H1 (cell line): ENCODE results near the gene SPDYE2. TPM values are rescaled to one million over a fixed set of nuclear protein-coding genes. Genes with fewer than 3 reads are reported as not detected.
"Not testable (repeated sequence)": the region's sequence is repeated elsewhere in the genome, so short reads cannot be mapped to it uniquely, and the experiment has no call there.

Source experiments
- CTCF ChIA-PET: fragments of 300-600 bp; sonication (Branson Sonifier 250); formaldehyde crosslinking; loops from one replicate; lab custom pipeline; 2021; ENCODE audit not compliant: partially characterized antibody; lab: Charles Lee
- POLR2A ChIA-PET: fragments of 300-600 bp; sonication (Branson Sonifier 250); formaldehyde crosslinking; loops from one replicate; lab custom pipeline; 2021; ENCODE audit warnings: inconsistent platforms; ENCODE audit not compliant: partially characterized antibody; lab: Charles Lee
- DNase-seq, 2 experiments: peaks; one replicate each; pipeline versions ENCODE4 v3.0.0 to v3.0.0-alpha.2; 2010 to 2022; ENCODE audit warnings: low spot score in 2 of 2, low read depth in 1 of 2, mixed read lengths in 1 of 2
- FAIRE-seq: peaks from 2 replicates; lab custom pipeline; 2011; peaks lifted over from hg19 to GRCh38; lab: Jason Lieb, UNC
- H2AFZ ChIP-seq: 2 replicates; pipeline ENCODE4 v1.8.1; 2012; ENCODE audit warnings: low read length, inconsistent platforms
- H2AK5ac ChIP-seq: 2 replicates; pipeline ENCODE4 v1.6.1; 2013; ENCODE audit warnings: low read depth, low read length
- H2BK120ac ChIP-seq: replicated peaks from 2 replicates; pipeline ENCODE3; 2013; ENCODE audit warnings: low read depth, low read length, inconsistent platforms
- H2BK12ac ChIP-seq: 2 replicates; pipeline ENCODE4 v1.6.1; 2013; ENCODE audit warnings: low read depth, low read length
- H2BK15ac ChIP-seq: 2 replicates; pipeline ENCODE4 v1.6.1; 2013; ENCODE audit warnings: low read length
- H2BK20ac ChIP-seq: 2 replicates; pipeline ENCODE4 v1.6.1; 2013; ENCODE audit warnings: low read length
- H2BK5ac ChIP-seq: 2 replicates; pipeline ENCODE4 v1.6.1; 2013; ENCODE audit warnings: low read depth, low read length
- H3K14ac ChIP-seq: 2 replicates; pipeline ENCODE4 v1.6.1; 2013; ENCODE audit warnings: inconsistent platforms; ENCODE audit not compliant: insufficient read length
- H3K18ac ChIP-seq: 2 replicates; pipeline ENCODE4 v1.6.1; 2013; ENCODE audit warnings: low read length; ENCODE audit errors: extremely low read depth
- H3K23ac ChIP-seq: 2 replicates; pipeline ENCODE4 v1.6.1; 2013; ENCODE audit warnings: inconsistent platforms; ENCODE audit not compliant: insufficient read length
- H3K23me2 ChIP-seq: 2 replicates; pipeline ENCODE4 v1.6.1; 2013; ENCODE audit warnings: low read depth, low read length
- H3K27ac ChIP-seq: 2 replicates; pipeline ENCODE4 v1.6.1; 2011; ENCODE audit warnings: low read depth, low read length, inconsistent platforms
- H3K27me3 ChIP-seq, 4 experiments: replicated peaks in 1 of 4; 1 replicate in 1 of 4; 2 replicates in 3 of 4; pipeline versions ENCODE4 v1.6.1 to v1.8.1; 2011 to 2013; ENCODE audit warnings: low read length in 3 of 4, mild to moderate bottlenecking in 3 of 4, inconsistent platforms in 2 of 4, mixed read lengths in 2 of 4, moderate library complexity in 1 of 4; ENCODE audit not compliant: control insufficient read depth in 3 of 4, insufficient read depth in 3 of 4; ENCODE audit errors: extremely low read depth in 1 of 4
- H3K36me3 ChIP-seq, 4 experiments: 2 replicates each; pipeline versions ENCODE4 v1.6.1 to v1.8.1; 2011 to 2013; ENCODE audit warnings: mild to moderate bottlenecking in 4 of 4, low read length in 3 of 4, moderate library complexity in 2 of 4, control low read depth in 1 of 4, inconsistent platforms in 1 of 4; ENCODE audit not compliant: insufficient read depth in 4 of 4, control insufficient read depth in 2 of 4
- H3K4ac ChIP-seq: replicated peaks from 2 replicates; pipeline ENCODE3; 2013; ENCODE audit warnings: low read length, low read depth, mixed read lengths, inconsistent platforms; ENCODE audit not compliant: insufficient read length
- H3K4me1 ChIP-seq, 4 experiments: replicated peaks in 1 of 4; 1 replicate in 1 of 4; 2 replicates in 3 of 4; pipeline versions ENCODE4 v1.6.1 to v1.8.1; 2011 to 2013; ENCODE audit warnings: low read length in 3 of 4, inconsistent platforms in 2 of 4, mixed read lengths in 1 of 4; ENCODE audit not compliant: insufficient read depth in 4 of 4, control insufficient read depth in 3 of 4
- H3K4me2 ChIP-seq, 2 experiments: 2 replicates each; pipeline versions ENCODE4 v1.6.1 to v1.8.1; 2011 to 2013; ENCODE audit warnings: low read depth in 2 of 2, low read length in 2 of 2, control low read depth in 1 of 2, inconsistent platforms in 1 of 2, mild to moderate bottlenecking in 1 of 2; ENCODE audit not compliant: insufficient read depth in 1 of 2
- H3K4me3 ChIP-seq, 4 experiments: fragments of 200-600, 300-600 bp in 1 of 4; sonication (generic), shearing (Covaris generic), sonication (Bioruptor Twin) in 1 of 4; 2 replicates each; pipeline versions ENCODE4 v1.5.1 to v1.8.1; 2011 to 2016; ENCODE audit warnings: low read length in 4 of 4, low read depth in 3 of 4, control low read depth in 2 of 4, inconsistent platforms in 2 of 4, mild to moderate bottlenecking in 2 of 4, mixed read lengths in 1 of 4, moderate library complexity in 1 of 4; ENCODE audit not compliant: insufficient read depth in 2 of 4; ENCODE audit errors: extremely low read depth in 1 of 4
- H3K56ac ChIP-seq: replicated peaks from 2 replicates; pipeline ENCODE3; 2013; ENCODE audit warnings: low read depth, mild to moderate bottlenecking, mixed read lengths, low read length, inconsistent platforms; ENCODE audit not compliant: insufficient read length
- H3K79me1 ChIP-seq: 2 replicates; pipeline ENCODE4 v1.6.1; 2013; ENCODE audit warnings: low read depth, low read length, control low read depth
- H3K79me2 ChIP-seq, 2 experiments: 2 replicates each; pipeline versions ENCODE4 v1.6.1 to v1.8.1; 2012 to 2013; ENCODE audit warnings: low read length in 2 of 2, mild to moderate bottlenecking in 2 of 2, inconsistent platforms in 1 of 2; ENCODE audit not compliant: insufficient read depth in 2 of 2, control insufficient read depth in 1 of 2
- H3K9ac ChIP-seq, 4 experiments: replicated peaks in 1 of 4; 1 replicate in 1 of 4; 2 replicates in 3 of 4; pipeline versions ENCODE4 v1.6.1 to v1.8.1; 2011 to 2013; ENCODE audit warnings: low read depth in 3 of 4, low read length in 3 of 4, control low read depth in 2 of 4, mild to moderate bottlenecking in 2 of 4, moderate library complexity in 2 of 4, inconsistent platforms in 1 of 4; ENCODE audit errors: extremely low read depth in 1 of 4
- H3K9me3 ChIP-seq, 2 experiments: 2 replicates each; pipeline versions ENCODE4 v1.6.1 to v1.8.1; 2012 to 2013; ENCODE audit warnings: mild to moderate bottlenecking in 2 of 2, moderate library complexity in 2 of 2, control low read depth in 1 of 2, inconsistent platforms in 1 of 2, low read depth in 1 of 2, low read length in 1 of 2, mixed read lengths in 1 of 2; ENCODE audit not compliant: insufficient read depth in 2 of 2
- H4K20me1 ChIP-seq, 2 experiments: replicated peaks in 1 of 2; 2 replicates each; pipeline versions ENCODE3 to v1.8.1; 2011 to 2013; ENCODE audit warnings: inconsistent platforms in 2 of 2, low read length in 2 of 2, mild to moderate bottlenecking in 1 of 2; ENCODE audit not compliant: insufficient read depth in 2 of 2, control insufficient read depth in 1 of 2
- H4K5ac ChIP-seq: 2 replicates; pipeline ENCODE4 v1.6.1; 2013; ENCODE audit warnings: low read length, low read depth, mixed read lengths, inconsistent platforms; ENCODE audit not compliant: insufficient read length
- H4K8ac ChIP-seq: 2 replicates; pipeline ENCODE4 v1.8.0; 2013; ENCODE audit warnings: mild to moderate bottlenecking, moderate library complexity, low read length, inconsistent platforms; ENCODE audit not compliant: insufficient read depth; ENCODE audit errors: extremely low read depth
- H4K91ac ChIP-seq: replicated peaks from 2 replicates; pipeline ENCODE3; 2013; ENCODE audit warnings: low read length, mixed read lengths, inconsistent platforms; ENCODE audit not compliant: insufficient read length
- WGBS, 2 experiments: shearing (Covaris generic) in 1 of 2; methylation state at CpG; one replicate each; pipeline versions ENCODE4 v1.1.6 to v1.1.7; 2013 to 2015; ENCODE audit warnings: low lambda C conversion rate in 2 of 2, mixed read lengths in 2 of 2, inconsistent platforms in 1 of 2, low coverage in 1 of 2, missing lambda C conversion rate in 1 of 2; ENCODE audit not compliant: insufficient replicate concordance in 2 of 2, insufficient coverage in 1 of 2, insufficient read length in 1 of 2; ENCODE audit errors: extremely low coverage in 1 of 2, missing lambda C conversion rate in 1 of 2; 5-methylcytosine and 5-hydroxymethylcytosine counted together
- polyA plus RNA-seq, 7 experiments: library from polyadenylated mRNA; depleted of rRNA in 3 of 7; stranded (reverse) in 5 of 7; unstranded in 2 of 7; fragments of >200 nt in 5 of 7; fragments of 200-250 nt in 2 of 7; gene quantifications; 1 replicate in 5 of 7; 2 replicates in 1 of 7; 4 replicates in 1 of 7; pipeline versions ENCODE4 v1.2.1 to v1.2.3, GENCODE V29; 2011 to 2013; ENCODE audit warnings: missing spikeins in 2 of 7, mixed read lengths in 2 of 7
- total RNA-seq: library from RNA; stranded (reverse); fragmentation: NEBNext Ultra II Directional; extraction: Animal tissue kit (Norgen Biotek cat#: 25700); gene quantifications from 2 replicates; pipeline ENCODE4 v1.2.1, GENCODE V29; 2021

The SPDYE2 gene
- total and polyA plus RNA-seq, 2 of the 8 experiments (the other 6 are each of a cell fraction or from before 2014, with no cell fraction given): not detected

DNA sequence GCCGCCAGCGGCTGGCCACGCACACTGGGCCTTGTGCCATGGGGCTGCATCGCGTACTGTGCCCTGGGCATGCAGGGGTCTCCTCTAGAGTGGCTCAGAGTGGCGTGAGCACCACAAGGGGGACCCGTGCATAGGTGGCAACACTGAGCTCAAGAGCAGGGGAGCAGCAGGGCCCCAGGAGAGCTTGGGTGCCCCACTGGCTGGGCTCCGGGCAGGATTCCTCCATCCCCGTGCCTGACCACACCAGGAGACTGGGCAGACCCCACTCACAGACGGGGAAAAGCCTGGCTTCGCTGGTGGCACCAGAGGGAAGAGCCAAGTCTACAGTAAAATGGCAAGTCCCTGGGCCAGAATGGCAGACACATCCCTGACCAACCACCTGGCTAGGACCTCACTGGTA is 17.6 kb downstream of the SPDYE2 start:
- H3K56ac ChIP-seq, H2AK5ac ChIP-seq, H2AFZ ChIP-seq, DNase-seq, H3K4ac ChIP-seq, H3K27me3 ChIP-seq, H2BK5ac ChIP-seq, H2BK120ac ChIP-seq, H3K79me2 ChIP-seq, H2BK12ac ChIP-seq, H4K20me1 ChIP-seq, H4K5ac ChIP-seq, H4K91ac ChIP-seq, FAIRE-seq, H3K9me3 ChIP-seq, H3K23ac ChIP-seq, H3K4me1 ChIP-seq, H3K4me2 ChIP-seq, H3K79me1 ChIP-seq, H2BK15ac ChIP-seq, CTCF ChIA-PET, H3K4me3 ChIP-seq, H3K27ac ChIP-seq, H2BK20ac ChIP-seq, POLR2A ChIA-PET, H3K36me3 ChIP-seq, H3K23me2 ChIP-seq, H4K8ac ChIP-seq, H3K18ac ChIP-seq, H3K14ac ChIP-seq, H3K9ac ChIP-seq: not testable (repeated sequence)
- 88% methylated on average over 4 of the region's 11 CpGs; no CpG with 5 or more reads in 1 of the 2 experiments for WGBS, 2 experiments
